ENCODE results near the gene MRPS25.

Gene MRPS25

DNA sequence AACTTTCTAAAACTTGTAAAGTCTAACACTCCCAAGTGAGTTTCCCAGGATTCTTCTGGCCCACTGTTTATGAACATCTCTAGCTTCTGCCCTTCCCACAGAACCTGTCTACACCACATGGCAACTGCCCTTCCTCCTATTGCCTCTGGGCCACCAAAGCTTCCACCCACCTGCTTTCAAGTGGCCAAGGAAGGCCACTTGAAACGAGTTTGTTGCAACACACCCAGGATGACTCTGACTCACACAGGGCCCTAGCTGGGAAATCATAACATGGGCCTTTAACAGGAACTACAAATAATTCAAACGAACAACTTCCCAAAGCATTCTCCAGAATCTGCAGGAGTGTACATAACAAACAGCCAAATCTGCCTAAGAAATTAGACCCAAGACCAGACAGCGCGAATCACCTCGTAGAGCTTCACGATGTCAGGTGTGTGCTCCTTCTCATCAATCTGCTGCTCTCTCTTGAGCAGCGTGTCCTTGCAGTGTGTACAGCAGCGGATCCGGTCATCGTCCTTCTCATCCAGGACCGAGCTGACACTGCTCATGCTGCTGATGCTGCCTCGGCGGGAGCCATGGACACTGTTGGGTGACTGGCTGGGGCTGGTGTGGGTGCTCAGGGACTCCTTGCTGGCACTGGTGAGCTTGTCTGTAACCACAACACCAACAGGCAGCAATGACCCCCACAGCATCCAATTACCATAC, 17.0 kb upstream of the MRPS25 start:
- no peak for DNase-seq

DNA sequence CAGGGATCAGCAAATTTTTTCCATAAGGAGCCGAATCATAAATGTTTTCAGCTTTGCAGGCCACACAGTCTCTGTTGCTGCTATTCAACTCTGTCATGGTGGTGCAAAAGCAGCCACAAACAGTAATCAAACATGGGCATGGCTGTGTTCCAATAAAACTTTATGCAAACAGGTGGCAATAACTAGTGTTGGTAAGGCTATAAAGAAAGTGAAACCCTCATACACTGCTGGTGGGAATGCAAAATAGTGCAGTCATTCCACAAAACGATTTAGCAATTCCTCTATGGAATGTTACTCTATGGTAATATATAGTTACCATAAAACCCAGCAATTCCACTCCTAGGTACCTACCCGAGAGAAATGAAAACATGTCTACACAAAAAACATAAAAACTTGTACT, 14.0 kb upstream of the MRPS25 start:
- no peak for DNase-seq

- DNase-seq, result no peak
These were observed 9.4 kb upstream of the MRPS25 start for GRCh38 chr3:15074500-15074899.

DNA sequence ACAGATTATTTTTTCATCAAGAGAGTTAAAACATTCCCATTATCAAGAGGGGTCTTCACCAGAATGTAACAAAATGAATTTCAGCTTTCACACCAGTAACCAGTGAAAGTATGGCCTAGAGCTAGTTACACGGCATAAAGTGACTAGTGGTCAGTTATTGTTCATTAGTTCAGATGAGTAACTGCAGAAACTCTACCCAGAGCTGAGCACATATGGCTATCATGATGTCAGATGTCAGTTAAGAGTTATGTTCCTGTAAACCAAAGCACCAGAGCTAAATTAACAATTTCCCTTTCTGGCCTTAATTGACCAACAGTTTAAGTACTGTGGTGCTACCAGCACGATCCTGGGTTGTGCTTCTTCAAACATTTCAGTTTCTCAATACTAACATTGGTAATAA, 6.6 kb upstream of the MRPS25 start:
- DNase-seq, result no peak

DNA sequence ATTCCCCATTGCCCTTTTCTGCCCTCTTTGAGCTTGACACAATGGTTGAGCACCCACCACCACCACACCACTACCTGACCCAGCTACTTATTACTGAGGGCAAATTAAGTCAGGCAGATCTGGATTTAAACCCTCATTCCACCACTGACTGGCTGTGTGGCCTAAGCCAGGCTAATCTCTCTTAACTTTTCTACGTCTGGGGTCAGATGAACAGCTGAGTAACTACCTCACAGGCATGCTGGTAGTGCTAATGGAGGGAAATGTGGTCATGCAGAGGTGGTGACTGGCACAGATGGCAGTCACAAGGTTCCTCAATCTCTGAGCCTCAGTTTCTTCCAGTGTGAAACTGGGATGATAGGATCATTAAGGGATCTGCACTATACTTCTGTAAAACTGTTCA, 4.3 kb upstream of the MRPS25 start:
- DNase-seq, result no peak

DNA sequence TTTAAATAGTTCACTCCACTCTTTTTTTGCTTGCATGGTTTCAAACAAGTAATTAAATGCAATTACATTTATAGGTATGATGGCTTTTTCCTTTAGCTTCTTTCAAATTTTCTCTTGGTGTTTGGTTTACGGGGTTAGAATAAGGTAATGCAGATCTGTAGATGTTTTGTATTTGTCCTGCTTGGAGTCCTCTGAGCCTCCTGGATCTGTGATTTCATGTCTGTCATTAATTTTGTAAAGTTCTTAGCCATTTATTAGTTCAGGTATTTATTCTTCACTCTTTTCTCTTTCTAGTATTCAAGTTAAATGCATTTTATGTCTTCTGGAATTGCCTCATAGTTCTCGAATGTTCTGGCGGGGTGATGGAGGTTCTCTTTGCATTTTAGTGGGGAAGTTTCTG, 1.4 kb upstream of the MRPS25 start:
- no peak for DNase-seq

DNA sequence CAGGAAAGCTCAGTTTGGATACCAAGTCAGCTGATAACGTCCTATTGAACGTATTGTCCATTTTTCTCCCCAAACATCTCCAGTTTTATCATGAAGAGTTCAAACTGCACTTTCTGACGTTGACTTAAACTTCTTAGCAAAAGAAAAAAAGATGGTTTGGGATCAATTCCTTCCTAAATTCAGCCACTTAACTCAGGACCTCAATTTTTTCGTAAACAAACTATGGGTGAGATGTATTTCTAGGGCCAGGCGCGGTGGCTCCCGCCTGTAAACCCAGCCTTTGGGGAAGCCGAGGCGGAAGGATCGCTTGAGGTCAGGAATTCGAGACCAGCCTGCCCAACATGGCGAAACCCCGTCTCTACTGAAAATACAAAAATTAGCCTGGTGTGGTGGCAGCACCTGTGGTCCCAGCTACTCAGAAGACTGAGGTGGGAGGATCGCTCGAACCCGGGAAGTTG, 464 bp upstream of the MRPS25 start:
- no peak for DNase-seq

GRCh38 chr3:15064299-15064834, 748 bp downstream of the MRPS25 start:
- DNase-seq, result no peak

- no peak for DNase-seq
These were observed 1.3 kb downstream of the MRPS25 start for GRCh38 chr3:15063656-15064286.

- DNase-seq, result no peak
These were observed 1.9 kb downstream of the MRPS25 start for GRCh38 chr3:15063238-15063637.

DNA sequence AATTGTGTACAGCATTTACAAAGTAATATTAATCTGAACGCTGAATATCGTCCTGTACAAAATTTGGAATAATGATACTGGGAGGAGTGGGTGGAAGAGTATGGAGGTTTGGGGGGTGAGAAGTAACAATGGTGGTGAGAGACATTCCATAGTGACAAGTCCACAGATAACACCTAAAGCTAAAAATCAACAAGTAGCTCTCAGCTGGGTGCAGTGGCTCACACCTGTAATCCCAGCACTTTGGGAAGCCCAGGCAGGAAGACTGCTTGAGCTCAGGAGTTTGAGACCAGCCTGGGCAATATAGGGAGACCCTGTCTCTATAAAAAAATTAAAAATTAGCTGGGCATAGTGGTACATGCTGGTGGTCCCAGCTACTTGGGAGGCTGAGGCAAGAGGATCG, 5.1 kb downstream of the MRPS25 start:
- no peak for DNase-seq

GRCh38 chr3:15056676-15057404, 8.3 kb downstream of the MRPS25 start:
- DNase-seq, result no peak

GRCh38 chr3:15055019-15055557, 10.0 kb downstream of the MRPS25 start:
- DNase-seq, result no peak

- DNase-seq, result no peak
These were observed 11.6 kb downstream of the MRPS25 start for GRCh38 chr3:15053541-15053940.

DNA sequence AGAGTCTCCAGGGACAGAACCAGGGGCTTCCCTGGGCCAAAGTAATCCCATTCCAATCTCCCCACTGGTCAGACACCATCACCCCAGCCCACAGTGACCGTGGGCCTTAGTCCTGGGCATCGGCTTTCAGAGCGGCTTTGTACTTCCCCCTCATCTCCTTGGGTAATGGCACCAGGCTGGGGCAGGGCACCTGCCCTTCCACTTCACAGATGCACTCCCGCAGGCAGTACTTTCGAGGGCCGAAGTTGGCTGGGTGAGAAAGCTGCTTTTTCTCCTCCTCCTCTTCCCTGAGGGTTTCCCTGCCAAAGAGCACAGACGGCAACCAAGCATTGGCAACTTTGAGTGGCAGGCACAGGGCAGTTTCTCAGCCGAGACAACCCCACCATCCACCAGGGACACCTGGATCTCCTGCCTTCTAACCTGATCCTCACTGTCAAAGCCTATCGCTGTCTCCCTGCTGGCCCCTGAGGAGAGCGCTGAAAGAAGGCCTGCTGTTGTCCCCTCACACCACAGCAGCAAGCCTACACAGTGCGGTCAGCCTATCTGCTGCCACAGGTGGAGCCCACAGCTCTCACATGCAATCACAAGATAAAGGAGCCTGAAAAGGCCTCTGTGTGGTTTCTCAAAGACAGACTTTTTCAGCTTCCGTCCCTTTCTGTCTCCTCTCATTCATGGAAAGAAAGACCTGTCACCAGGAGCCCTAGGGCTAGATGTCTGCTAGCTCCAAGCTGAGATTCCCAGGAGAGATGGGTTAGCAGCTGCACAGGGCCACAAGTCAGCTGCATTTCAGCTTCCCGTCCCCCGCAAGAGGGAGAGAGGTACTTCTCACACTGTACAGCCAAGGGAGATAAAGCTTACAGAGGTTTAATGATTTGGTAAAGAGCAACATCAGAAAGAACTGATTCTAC, 12.5 kb downstream of the MRPS25 start:
- no peak for DNase-seq

DNA sequence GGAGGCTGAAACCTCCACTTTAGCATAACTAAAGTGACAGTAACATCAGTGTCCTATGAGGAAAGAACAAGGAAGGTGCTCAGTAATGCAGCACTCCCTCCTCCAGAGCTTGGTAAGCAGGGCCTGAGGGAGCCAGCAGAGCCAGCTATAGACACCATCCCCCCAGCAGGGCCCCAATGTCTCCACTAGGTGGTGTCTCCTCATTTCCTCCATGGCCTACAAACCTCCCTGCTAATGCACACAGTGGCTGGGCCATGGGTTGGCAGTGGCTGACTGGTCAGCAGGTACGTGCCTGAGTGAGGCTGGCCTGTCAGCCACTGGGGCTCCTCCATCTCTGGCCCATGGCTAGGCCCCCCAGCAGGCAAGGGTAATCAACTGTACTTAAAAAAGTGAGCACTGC, 13.6 kb downstream of the MRPS25 start:
- DNase-seq, result no peak

DNA sequence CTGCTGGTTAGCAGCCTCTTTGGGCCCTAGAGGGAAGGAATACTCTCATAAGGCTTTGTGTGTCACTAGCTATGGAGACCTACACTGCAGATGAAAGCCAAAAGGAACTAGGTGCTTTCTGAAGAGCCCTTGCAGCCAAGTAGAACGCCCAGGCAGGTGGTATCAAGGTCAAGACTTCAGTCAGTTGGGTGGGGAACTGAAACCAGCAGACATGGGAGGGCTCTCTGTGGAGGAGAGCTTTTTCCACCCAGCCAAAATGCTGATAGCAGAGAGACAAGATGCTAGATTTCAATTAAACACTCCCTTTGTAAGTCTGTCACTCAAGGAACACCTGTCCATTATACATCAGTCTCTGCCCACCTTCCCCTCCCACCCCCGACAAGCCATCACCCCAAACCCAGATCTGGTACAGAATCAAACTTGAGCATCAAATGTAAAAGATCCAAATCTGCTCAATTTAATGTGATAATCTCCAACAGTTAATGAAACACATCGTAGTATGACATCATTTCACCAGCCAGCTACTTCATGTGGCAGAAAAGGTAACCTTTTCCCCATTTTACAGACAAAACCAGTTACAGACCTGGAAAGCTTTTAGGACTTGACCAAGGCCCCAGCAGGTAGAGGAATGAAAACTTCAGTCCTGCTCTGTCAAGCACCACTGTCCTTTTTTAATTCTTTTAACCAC, 14.6 kb downstream of the MRPS25 start:
- no peak for DNase-seq

DNA sequence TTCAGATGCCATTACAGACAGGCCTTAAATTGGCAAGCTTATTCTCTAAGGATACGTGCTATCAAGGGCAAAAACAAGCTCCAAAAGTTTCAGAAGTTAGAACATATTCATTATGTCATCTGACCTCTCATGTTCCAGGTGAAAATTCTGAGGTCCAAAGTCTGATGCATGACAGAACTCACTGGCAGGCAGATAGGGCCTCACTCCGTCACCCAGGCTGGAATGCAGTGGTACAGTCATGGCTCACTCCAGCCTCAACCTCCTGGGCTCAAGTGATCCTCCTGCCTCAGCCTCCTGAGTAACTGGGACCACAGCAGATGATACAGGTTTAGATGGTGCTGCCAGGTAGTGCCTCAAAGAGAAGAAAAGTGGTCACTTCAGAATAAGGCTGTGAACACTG, 15.5 kb downstream of the MRPS25 start:
- DNase-seq, result no peak

DNA sequence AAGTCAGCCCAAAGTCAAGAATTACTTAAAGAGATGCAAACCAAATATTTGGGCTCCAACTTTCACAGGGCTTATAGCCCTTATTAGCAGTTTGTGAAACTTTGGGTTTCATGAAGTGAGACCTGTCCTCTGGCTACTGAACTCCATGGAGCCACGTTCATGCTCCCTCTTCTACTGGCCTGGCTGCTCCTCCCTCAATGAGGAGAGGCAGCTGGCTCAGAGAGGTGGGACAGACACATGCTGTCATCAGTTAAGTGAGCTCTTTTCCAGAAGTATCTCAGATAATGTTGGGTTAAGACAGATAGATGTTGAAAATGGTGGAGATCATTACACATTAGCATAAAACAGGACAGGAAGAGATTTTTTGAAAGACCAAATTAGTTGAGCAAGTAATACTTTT, 19.4 kb downstream of the MRPS25 start:
- DNase-seq, result no peak

DNA sequence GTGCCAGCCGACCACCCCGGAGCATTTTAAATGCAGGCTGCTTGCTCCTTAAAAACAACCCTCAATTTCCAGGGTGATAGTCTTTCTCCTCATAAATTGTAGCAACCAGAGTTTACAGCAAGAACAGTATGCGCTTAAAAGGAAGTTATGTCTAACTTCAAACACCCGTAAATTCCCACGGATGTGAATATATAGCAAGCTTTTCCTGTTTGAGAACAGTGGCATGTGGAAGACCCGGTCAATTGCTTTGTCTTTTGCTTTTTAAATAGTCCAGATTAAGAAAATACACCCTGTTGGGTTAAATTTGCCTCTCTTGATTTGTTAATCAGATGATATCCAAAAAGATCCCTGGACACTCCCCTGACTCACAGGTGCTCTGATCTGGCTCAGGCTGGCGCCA, 20.8 kb downstream of the MRPS25 start:
- DNase-seq, result no peak

- no peak for DNase-seq
These were observed 21.5 kb downstream of the MRPS25 start for GRCh38 chr3:15043408-15044171.

Measured in NCI-H1694 treated with DMSO at 0.1 percent for 48 hours (cell line).